ENCODE measurements around the gene SLCO4A1. TPM values are rescaled to one million over a fixed set of nuclear protein-coding genes. Genes with fewer than 3 reads are reported as not detected.

SLCO4A1 gene
- total and polyA plus RNA-seq, 2 donors (not counting 3 experiments of a cell fraction or from before 2014, with no cell fraction given) = 1.4 to 4.1 TPM

GRCh38 chr20:62688083-62688482, 45.8 kb downstream of the SLCO4A1 start:
- Histone ChIP-seq H4K20me1 (replicated peaks; ENCODE audit: control insufficient read depth, extremely low read depth, insufficient read depth, low read length) (no peaks in the 10 kb centered on the region), H3K27ac (ENCODE audit: insufficient read depth, low read depth, low read length) (no peak overlapping the region), H3K36me3 (ENCODE audit: control insufficient read depth in 2 of 2, extremely low read depth in 1 of 2, insufficient read depth in 2 of 2, low read length in 2 of 2) (no peaks in the 10 kb centered on the region), H2AFZ (ENCODE audit: low read depth, low read length) (no peak overlapping the region), H3K4me3 (replicated peaks in 1 of 3; ENCODE audit: insufficient read depth in 1 of 3, low read depth in 1 of 3, low read length in 3 of 3) (no peak overlapping the region), H3K9me3 (replicated peaks; ENCODE audit: control insufficient read depth, insufficient read depth, low read length) (no peaks in the 10 kb centered on the region), H3K27me3 (ENCODE audit: control insufficient read depth in 2 of 2, insufficient read depth in 2 of 2, low read length in 2 of 2) (peaks cover 0 to 2% of the 10 kb centered on the region in 2 experiments), H3K9me1 (replicated peaks; ENCODE audit: control insufficient read depth, extremely low read depth, insufficient read depth, low read length) (no peaks in the 10 kb centered on the region), H3K79me2 (ENCODE audit: control insufficient read depth, insufficient read depth, low read length) (no peaks in the 10 kb centered on the region), H3K4me2 (ENCODE audit: insufficient read depth, low read length) (no peak overlapping the region), H3K4me1 (ENCODE audit: control insufficient read depth, extremely low read depth, insufficient read depth, low read length) (no peaks in the 10 kb centered on the region), H3K9ac (replicated peaks; ENCODE audit: extremely low read depth, insufficient read depth, low read length) (no peak overlapping the region)
- TF ChIP-seq, protein P1, sequence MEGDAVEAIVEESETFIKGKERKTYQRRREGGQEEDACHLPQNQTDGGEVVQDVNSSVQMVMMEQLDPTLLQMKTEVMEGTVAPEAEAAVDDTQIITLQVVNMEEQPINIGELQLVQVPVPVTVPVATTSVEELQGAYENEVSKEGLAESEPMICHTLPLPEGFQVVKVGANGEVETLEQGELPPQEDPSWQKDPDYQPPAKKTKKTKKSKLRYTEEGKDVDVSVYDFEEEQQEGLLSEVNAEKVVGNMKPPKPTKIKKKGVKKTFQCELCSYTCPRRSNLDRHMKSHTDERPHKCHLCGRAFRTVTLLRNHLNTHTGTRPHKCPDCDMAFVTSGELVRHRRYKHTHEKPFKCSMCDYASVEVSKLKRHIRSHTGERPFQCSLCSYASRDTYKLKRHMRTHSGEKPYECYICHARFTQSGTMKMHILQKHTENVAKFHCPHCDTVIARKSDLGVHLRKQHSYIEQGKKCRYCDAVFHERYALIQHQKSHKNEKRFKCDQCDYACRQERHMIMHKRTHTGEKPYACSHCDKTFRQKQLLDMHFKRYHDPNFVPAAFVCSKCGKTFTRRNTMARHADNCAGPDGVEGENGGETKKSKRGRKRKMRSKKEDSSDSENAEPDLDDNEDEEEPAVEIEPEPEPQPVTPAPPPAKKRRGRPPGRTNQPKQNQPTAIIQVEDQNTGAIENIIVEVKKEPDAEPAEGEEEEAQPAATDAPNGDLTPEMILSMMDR (IDR thresholded peaks at IDR 0.05; ENCODE audit: extremely low read depth in 1 of 2, insufficient read depth in 1 of 2, low read depth in 1 of 2, low read length in 2 of 2) = no peak
- TF ChIP-seq JUN (IDR thresholded peaks at IDR 0.05; ENCODE audit: borderline replicate concordance, insufficient read depth, insufficient read length, low read depth) = no peak
- TF ChIP-seq FOS (IDR thresholded peaks at IDR 0.05; ENCODE audit: borderline replicate concordance, insufficient read depth, low read length) = no peak
- no peak for TF ChIP-seq EZH2 (IDR thresholded peaks at IDR 0.05; ENCODE audit: borderline replicate concordance, low read depth, low read length, severe bottlenecking)
- no peak for TF ChIP-seq MAX (IDR thresholded peaks at IDR 0.05; ENCODE audit: insufficient read depth, insufficient read length)
- TF ChIP-seq GATA2 (IDR thresholded peaks at IDR 0.05; ENCODE audit: insufficient read depth, insufficient read length, low read depth, low read length) = no peak
- DNase-seq (ENCODE audit: low read depth, low spot score) (no peak), FAIRE-seq (no peak)
- BruUV-seq (replicated peaks) = no TSS peak
- dilution Hi-C loops (cut with MboI; ENCODE audit: extremely low pct_ligation_motif_present, low sequenced_read_pairs) = no loop called here
- ChIA-PET CTCF (interaction anchor here (0.7 to 2.5 kb wide), 18 partner anchors 7 to 321 kb away, joined by 3 to 63 read pairs (median 5); no protein-coding TSS in a partner anchor), POLR2A (interaction anchor here (0.6 kb wide), 1 partner anchor 10 kb away, joined by 3 read pairs; no protein-coding TSS in a partner anchor)
- intact Hi-C loops (cut with micrococcal nuclease) = loop anchor here (2.0 kb wide), 1 partner anchor 15 kb away; no protein-coding TSS in a partner anchor
